HG02571 (cell line): Measurements from ENCODE around the gene CETP.
"Not testable (repeated sequence)": the region's sequence is repeated elsewhere in the genome, so short reads cannot be mapped to it uniquely, and the experiment has no call there.

Experiments
- ATAC-seq: cut with Tn5 transposase; IDR thresholded peaks from one replicate; pipeline ENCODE4 v1.9.1; 2021; ENCODE audit warnings: mild to moderate bottlenecking, moderate library complexity; ENCODE audit not compliant: unreplicated experiment

The CETP gene

DNA sequence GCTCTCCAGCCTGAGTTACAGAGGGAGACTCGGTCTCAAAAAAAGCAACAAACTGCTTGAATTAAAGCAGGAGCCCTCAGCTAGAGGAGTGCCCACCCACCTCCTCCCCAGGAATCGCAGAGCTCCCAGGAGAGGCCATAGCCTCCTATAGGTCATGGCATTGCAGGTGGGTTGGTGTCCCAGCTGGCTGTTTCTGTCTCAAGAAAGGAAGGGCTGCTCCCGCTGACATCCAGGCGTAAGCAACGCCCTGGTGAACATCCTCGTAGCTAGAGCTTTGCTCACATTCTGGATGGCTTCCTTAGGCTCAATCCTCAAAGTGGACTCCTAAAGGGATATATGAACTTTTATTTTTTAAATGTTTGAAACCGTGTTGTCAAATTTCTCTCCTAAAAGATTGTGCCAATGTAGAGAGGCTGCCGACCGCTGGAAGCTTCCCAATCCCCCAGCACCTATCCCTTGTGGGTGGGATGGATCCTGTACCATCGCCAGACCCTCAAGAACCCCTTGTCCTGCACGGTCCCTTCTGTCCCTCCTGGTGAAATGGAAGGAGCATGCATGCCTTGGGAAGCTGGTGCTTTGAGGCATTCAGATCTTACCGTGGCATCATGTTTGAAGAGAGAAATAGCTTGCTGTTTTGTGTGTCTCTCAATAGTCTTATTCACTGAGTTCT is 33.5 kb downstream of the CETP start:
- no peak for ATAC-seq

DNA sequence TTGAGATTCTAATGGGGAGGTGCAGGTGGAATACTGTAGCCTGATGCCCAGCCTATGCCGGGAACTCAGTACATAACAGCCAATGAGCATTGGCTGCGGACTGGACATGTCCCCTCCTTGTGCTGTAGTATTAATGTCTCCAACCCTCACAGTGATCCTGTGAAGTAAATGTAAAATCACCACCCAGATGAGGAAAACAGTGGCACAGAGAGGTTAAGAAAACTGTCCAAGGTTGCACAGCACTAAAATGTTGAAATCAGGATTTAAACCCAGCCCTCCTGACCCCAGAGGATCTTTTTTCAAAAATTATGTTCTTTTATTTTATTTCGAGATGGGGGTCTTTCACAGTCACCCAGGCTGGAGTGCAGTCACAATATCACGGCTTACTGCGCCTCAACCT is 35.5 kb downstream of the CETP start:
- no peak for ATAC-seq

GRCh38 chr16:56997931-56998330 is 36.2 kb downstream of the CETP start:
- no peak for ATAC-seq

DNA sequence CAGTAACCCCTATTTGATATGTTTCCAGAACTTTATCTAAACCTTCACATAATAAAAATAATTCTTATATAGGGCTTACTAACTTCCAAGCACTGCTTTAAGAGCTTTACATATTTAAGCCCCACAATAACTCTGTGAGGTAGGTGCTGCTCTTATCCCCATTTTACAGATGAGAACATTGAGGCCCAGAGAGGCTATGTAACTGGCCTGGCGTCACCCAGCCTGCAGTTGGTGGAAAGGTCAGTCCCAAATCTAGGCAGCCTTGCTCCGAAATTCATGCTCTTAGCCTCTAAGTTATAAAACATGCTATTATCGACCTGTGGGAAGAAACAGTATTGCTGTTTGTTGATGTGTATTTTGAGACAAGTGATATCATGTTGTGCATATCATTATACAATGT is 36.6 kb downstream of the CETP start:
- ATAC-seq: no peak

- ATAC-seq: no peak
These were observed 37.1 kb downstream of the CETP start for GRCh38 chr16:56998861-56999260.

- no peak for ATAC-seq
These were observed 37.9 kb downstream of the CETP start for GRCh38 chr16:56999409-57000270.

DNA sequence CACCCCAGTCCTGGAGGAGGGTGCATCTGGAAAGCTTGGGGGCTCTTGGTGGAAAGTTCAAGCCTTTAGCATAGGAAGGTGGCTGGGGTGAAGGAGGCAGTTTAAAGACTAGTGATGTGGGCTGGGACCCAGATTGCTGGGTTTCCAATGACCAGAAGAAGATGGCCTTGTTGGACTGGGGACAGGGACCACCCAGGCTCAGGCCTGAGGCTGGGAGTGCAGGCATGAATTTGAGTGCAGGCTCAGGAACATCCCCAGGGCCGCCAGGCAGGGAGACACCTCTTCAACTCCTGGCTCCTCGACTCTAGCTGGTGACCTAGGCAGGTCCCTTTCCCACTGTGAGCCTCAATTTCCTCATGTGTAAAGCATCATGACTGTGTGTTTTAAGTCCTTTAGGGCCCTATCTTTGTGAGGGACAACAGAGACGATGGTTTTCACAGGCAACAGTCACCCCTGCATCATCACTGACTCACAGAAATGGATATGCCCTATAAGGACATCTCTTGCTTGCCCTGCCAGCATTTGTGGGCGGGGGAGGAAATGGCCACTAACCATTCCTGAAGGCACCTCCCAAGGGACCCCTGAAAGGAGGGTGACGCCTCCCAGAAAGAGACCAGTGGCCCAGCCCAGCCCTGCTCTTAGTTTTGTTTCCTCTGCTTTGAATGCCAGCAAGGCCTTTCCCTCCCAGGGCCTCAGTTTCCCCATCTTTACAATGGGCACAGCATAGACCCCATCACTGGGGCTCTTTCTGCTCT is 38.7 kb downstream of the CETP start:
- ATAC-seq: no peak

GRCh38 chr16:57001026-57001679 is 39.4 kb downstream of the CETP start:
- no peak for ATAC-seq

- ATAC-seq: no peak
These were observed 42.0 kb downstream of the CETP start for GRCh38 chr16:57003439-57004386.

- ATAC-seq: no peak
These were observed 42.9 kb downstream of the CETP start for GRCh38 chr16:57004387-57005250.

GRCh38 chr16:57005597-57005996 is 43.8 kb downstream of the CETP start:
- ATAC-seq: not testable (repeated sequence)

DNA sequence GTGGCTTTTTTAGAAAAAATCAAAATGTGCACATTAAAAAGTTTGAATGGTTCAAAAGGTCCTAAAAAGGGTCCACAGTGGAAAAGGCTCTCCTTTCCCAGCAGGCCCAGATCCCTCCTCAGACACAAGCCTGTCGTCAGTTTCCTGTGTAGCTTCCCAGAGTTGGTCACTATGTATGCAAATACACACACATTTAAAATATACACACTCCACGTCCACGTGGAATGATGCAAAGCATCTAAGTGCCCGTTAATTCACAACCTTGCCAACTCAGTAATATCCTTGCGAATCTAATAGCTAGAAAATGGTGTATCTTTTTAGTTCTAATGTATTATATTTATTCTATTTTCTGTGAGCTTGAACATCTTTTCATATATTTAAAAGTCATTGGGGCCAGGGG is 45.3 kb downstream of the CETP start:
- no peak for ATAC-seq

DNA sequence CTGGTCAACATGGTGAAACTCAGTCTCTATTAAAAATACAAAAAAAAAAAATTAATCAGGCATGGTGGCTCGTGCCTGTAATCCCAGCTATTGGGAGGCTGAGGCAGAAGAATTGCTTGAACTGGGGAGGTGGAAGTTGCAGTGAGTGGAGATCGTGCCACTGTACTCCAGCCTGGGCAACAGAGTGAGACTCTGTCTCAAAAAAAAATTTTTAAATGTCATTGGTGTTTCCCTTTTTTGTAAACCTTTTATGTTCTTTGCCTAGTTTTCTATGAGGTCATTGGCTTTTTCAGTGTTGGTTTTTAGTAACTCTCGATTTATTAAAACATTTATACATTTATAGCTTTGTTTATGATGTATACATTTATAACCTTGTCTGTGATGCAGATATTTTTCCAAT is 45.8 kb downstream of the CETP start:
- ATAC-seq: no peak

- no peak for ATAC-seq
These were observed 46.7 kb downstream of the CETP start for GRCh38 chr16:57008440-57008839.

- no peak for ATAC-seq
These were observed 48.0 kb downstream of the CETP start for GRCh38 chr16:57009643-57010170.

DNA sequence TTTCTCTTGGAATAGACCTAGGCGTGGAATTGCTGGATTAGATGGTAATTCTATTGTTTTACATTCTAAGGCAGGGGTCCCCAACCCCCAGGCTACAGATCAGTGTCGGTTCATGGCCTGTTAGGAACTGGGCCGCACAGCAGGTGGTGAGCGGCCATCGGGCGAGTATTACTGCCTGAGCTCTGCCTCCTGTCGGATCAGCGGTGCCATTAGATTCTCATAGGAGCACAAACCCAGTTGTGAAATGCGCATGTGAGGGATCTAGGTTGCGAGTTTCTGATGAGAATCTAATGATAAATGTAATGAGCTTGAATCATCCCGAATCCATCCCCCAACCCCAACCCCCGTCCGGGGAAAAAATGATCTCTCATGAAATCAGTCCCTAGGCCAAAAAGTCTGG is 50.6 kb downstream of the CETP start:
- no peak for ATAC-seq

- no peak for ATAC-seq
These were observed 51.5 kb downstream of the CETP start for GRCh38 chr16:57013229-57013628.

- ATAC-seq: no peak
These were observed 52.2 kb downstream of the CETP start for GRCh38 chr16:57013902-57014301.

DNA sequence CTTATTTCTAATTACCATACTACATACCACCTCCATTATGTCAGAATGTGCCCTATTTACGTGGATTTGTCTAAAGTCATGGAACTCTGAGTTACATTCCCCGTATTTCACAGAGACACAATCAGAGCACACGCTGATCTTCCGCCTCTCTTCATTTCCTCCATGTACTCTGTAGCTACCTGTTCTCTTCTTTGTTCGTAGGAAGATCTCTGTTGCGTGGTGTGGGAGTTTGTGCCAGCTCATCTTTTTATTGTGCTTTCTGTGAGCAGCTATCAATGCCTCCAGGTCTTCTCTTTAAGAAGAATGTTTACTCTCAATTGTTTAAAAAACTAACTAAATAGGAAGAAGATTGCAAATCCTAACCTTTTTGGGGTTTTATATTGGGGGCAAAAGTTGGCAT is 54.6 kb downstream of the CETP start:
- no peak for ATAC-seq
